Activated T-cell treated with anti-CD3 and anti-CD28 coated beads, Interleukin-2, amount 50 U/mL, for 4 hours (primary cell): Measurements from ENCODE around the gene ANKRD44. TPM values are rescaled to one million over a fixed set of nuclear protein-coding genes. Genes with fewer than 3 reads are reported as not detected.
A peak's percentile ranks its signal among the peaks of the same experiment; 100 is the strongest.

Experiments
- ATAC-seq, 2 donors: fragments of 200-7000 bp; cut with Tn5 transposase; one replicate each; pipeline ENCODE4 v1.10.0; 2021
- DNase-seq: peaks from one replicate; pipeline ENCODE4 v3.0.0-alpha.2; 2020
- H3K27me3 Mint-ChIP-seq: one replicate; pipeline ENCODE4 v1.8.0; 2021; ENCODE audit warnings: low read depth, mixed read lengths
- H3K36me3 Mint-ChIP-seq: one replicate; pipeline ENCODE4 v1.8.0; 2022; ENCODE audit warnings: mixed read lengths; ENCODE audit not compliant: insufficient read depth
- H3K4me1 Mint-ChIP-seq: one replicate; pipeline ENCODE4 v1.8.0; 2021; ENCODE audit warnings: low read depth, mixed read lengths
- H3K4me3 Mint-ChIP-seq: one replicate; pipeline ENCODE4 v1.8.0; 2021; ENCODE audit warnings: mild to moderate bottlenecking, moderate library complexity, mixed read lengths
- H3K9me3 Mint-ChIP-seq: one replicate; pipeline ENCODE4 v1.8.0; 2021; ENCODE audit warnings: mixed read lengths
- total RNA-seq, 3 donors: library from RNA; stranded (reverse); gene quantifications; one replicate each; pipeline ENCODE4 v1.2.1, GENCODE V29; 2021

The ANKRD44 gene
- total RNA-seq, 3 donors from 2014 or later = 75.0 to 91.5 (median 78.3) TPM

- ATAC-seq (no peak), DNase-seq (no peak)
- Mint-ChIP-seq H3K4me3 (peak overlapping the region; percentile 44), H3K4me1 (peaks cover 89% of the 10 kb centered on the region), H3K27me3 (no peaks in the 10 kb centered on the region), H3K36me3 (peaks cover 18% of the 10 kb centered on the region), H3K9me3 (no peaks in the 10 kb centered on the region)
These were observed 110.4 kb downstream of the ANKRD44 start for GRCh38 chr2:197200051-197200761.

- peak; percentile 76 for DNase-seq
- peaks cover 89% of the 10 kb centered on the region for H3K4me1 Mint-ChIP-seq
- no peaks in the 10 kb centered on the region for H3K9me3 Mint-ChIP-seq
- ATAC-seq = peak; percentile 96 to 97
- H3K27me3 Mint-ChIP-seq = no peaks in the 10 kb centered on the region
- H3K4me3 Mint-ChIP-seq = peak overlapping the region; percentile 88
- peaks cover 18% of the 10 kb centered on the region for H3K36me3 Mint-ChIP-seq
These were observed 111.7 kb downstream of the ANKRD44 start for GRCh38 chr2:197198890-197199289.

DNA sequence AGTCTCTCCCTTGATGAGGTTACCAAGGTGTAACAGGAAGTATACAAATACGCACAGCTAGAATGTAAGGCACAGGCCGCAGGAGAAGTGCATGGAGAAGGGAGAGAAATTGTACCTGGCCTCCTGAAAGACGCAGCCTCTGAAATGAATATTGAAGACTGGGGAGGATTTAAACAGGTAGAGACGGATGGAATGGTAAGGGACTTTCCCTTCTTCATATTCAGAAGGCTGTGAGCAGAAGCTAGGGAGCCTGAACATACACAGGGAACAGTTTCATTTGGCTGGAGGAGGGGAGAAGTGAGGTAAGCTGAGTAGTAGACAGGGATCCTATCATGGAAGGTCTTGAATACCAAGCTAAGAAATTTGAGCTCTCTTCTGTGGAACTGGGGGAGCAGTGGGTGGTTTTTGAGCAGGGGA, 112.7 kb downstream of the ANKRD44 start:
- H3K27me3 Mint-ChIP-seq = no peaks in the 10 kb centered on the region
- no peaks in the 10 kb centered on the region for H3K9me3 Mint-ChIP-seq
- ATAC-seq (peak in 1 of 2 donors; percentile 4), DNase-seq (no peak)
- H3K4me1 Mint-ChIP-seq = peaks cover 82% of the 10 kb centered on the region
- peaks cover 9% of the 10 kb centered on the region for H3K36me3 Mint-ChIP-seq
- H3K4me3 Mint-ChIP-seq = peak overlapping the region; percentile 88

DNA sequence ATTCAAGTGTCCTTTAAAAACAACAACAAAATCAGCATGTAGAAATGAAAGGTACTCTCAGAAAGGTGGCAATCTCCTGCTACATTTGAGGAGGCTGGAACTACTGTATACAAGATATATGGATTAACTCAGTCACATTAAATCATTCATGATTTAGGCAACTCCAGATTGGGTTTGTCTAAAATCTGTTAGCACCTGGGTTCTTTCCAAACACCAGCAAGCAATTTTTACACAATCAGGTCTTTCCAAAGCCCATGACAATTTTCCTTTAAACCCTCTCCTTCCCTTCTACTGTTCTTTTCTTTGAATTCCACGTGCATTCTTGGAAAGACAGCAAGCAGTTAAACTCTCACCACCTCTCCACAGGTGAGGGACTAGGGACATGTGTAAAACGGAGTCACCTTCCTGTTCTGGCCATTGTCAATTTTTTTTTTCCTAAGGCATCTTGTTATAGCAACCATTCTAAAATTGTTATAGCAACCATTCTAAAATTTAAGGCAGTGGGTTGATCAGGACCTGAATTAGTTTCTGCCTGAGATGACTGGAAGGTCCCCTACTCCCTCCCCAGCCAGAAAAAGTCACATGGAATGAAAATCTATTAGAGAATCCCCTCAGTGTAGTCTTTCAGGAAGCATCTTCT, 113.9 kb downstream of the ANKRD44 start:
- H3K27me3 Mint-ChIP-seq = no peaks in the 10 kb centered on the region
- peaks cover 84% of the 10 kb centered on the region for H3K4me1 Mint-ChIP-seq
- no peak for DNase-seq
- peak overlapping the region; percentile 88 for H3K4me3 Mint-ChIP-seq
- no peaks in the 10 kb centered on the region for H3K9me3 Mint-ChIP-seq
- ATAC-seq = no peak
- peaks cover under 1% of the 10 kb centered on the region for H3K36me3 Mint-ChIP-seq

- ATAC-seq (no peak), DNase-seq (no peak)
- no peaks in the 10 kb centered on the region for H3K9me3 Mint-ChIP-seq
- no peaks in the 10 kb centered on the region for H3K27me3 Mint-ChIP-seq
- H3K4me3 Mint-ChIP-seq = peak overlapping the region; percentile 15
- H3K36me3 Mint-ChIP-seq = no peaks in the 10 kb centered on the region
- peaks cover 83% of the 10 kb centered on the region for H3K4me1 Mint-ChIP-seq
These were observed 115.1 kb downstream of the ANKRD44 start for GRCh38 chr2:197195518-197195917.

DNA sequence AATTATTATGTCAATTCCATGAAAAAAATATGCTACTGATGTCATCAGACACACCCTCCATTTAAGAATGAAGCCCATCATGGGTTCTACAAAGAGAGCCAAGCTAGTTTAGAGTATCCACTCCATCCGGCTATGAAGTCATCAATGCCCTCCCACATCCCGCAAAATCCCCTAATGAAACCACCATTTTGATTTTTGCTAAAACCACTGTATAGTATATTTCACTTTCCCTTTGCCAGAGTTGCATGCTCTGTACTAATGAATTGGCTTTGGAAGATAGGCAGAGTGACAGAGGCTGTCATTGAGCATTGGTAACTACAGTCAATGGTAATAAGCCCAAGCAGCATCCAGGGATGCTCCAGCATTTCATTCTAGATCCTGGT, 118.6 kb downstream of the ANKRD44 start:
- ATAC-seq (peak; percentile 75 to 81), DNase-seq (peak; percentile 40)
- H3K4me3 Mint-ChIP-seq = peak overlapping the region; percentile 15
- no peaks in the 10 kb centered on the region for H3K36me3 Mint-ChIP-seq
- peaks cover 81% of the 10 kb centered on the region for H3K4me1 Mint-ChIP-seq
- no peaks in the 10 kb centered on the region for H3K9me3 Mint-ChIP-seq
- H3K27me3 Mint-ChIP-seq = no peaks in the 10 kb centered on the region

- DNase-seq = no peak
- peaks cover 78% of the 10 kb centered on the region for H3K4me1 Mint-ChIP-seq
These were observed 119.2 kb downstream of the ANKRD44 start for GRCh38 chr2:197191177-197191939.

DNA sequence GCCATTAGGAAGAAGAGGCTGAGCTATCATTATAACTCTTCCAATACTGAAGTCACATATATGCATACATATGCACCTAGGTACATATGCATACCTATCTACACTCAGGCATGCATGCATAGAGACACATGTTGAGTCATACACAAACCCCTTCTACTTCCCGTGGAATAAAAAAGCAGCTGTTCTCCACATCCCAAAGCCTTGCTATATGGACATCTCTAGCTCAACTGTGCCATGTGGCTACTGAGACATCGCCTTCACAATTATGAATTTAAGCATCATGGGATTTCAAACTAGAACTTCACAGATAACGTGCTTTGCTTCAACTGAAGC, 120.5 kb downstream of the ANKRD44 start:
- ATAC-seq (no peak), DNase-seq (no peak)
- Mint-ChIP-seq H3K27me3 (no peaks in the 10 kb centered on the region), H3K9me3 (no peaks in the 10 kb centered on the region), H3K36me3 (peaks cover 10% of the 10 kb centered on the region), H3K4me3 (no peak overlapping the region), H3K4me1 (peaks cover 77% of the 10 kb centered on the region)

More at GRCh38 chr2:197191177-197191939, 119.2 kb downstream of the ANKRD44 start:
- peak; percentile 41 to 57 for ATAC-seq
- Mint-ChIP-seq H3K27me3 (no peaks in the 10 kb centered on the region), H3K4me3 (peak overlapping the region; percentile 15), H3K9me3 (no peaks in the 10 kb centered on the region), H3K36me3 (no peaks in the 10 kb centered on the region)

- Mint-ChIP-seq H3K27me3 (no peaks in the 10 kb centered on the region), H3K4me3 (no peak overlapping the region), H3K36me3 (peaks cover 12% of the 10 kb centered on the region), H3K9me3 (no peaks in the 10 kb centered on the region), H3K4me1 (peaks cover 74% of the 10 kb centered on the region)
- no peak for DNase-seq
- ATAC-seq = no peak
These were observed 121.0 kb downstream of the ANKRD44 start for GRCh38 chr2:197189426-197190099.

GRCh38 chr2:197185676-197186075, 124.9 kb downstream of the ANKRD44 start:
- peaks cover 81% of the 10 kb centered on the region for H3K4me1 Mint-ChIP-seq
- no peak overlapping the region for H3K4me3 Mint-ChIP-seq
- no peaks in the 10 kb centered on the region for H3K27me3 Mint-ChIP-seq
- H3K9me3 Mint-ChIP-seq = no peaks in the 10 kb centered on the region
- no peak for ATAC-seq
- no peak for DNase-seq
- H3K36me3 Mint-ChIP-seq = peaks cover 29% of the 10 kb centered on the region

GRCh38 chr2:197184959-197185586, 125.5 kb downstream of the ANKRD44 start:
- DNase-seq = no peak
- no peaks in the 10 kb centered on the region for H3K9me3 Mint-ChIP-seq
- H3K27me3 Mint-ChIP-seq = no peaks in the 10 kb centered on the region
- no peak for ATAC-seq
- peaks cover 82% of the 10 kb centered on the region for H3K4me1 Mint-ChIP-seq
- no peak overlapping the region for H3K4me3 Mint-ChIP-seq
- H3K36me3 Mint-ChIP-seq = peaks cover 32% of the 10 kb centered on the region

DNA sequence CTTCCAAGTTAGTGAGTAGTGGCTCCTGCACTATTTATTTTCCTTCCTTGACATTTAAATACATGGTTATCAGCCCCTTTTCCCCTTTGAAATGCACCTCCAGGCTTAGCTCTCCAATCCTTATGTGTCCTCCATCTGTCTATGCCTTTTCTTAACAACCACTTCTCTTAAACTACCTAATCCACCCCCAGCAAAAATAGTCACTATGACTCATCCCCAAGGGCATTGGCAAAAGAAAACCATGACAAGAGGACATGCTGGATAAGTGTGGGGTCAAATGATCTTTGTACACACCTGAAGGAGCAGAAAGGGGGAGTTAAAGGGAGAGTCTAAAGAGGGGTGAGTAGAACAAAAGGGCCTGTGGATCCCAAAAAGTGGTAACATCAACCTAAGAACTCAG, 127.2 kb downstream of the ANKRD44 start:
- Mint-ChIP-seq H3K9me3 (no peaks in the 10 kb centered on the region), H3K4me3 (no peak overlapping the region), H3K27me3 (no peaks in the 10 kb centered on the region), H3K36me3 (peaks cover 35% of the 10 kb centered on the region), H3K4me1 (peaks cover 76% of the 10 kb centered on the region)
- ATAC-seq (no peak), DNase-seq (no peak)

DNA sequence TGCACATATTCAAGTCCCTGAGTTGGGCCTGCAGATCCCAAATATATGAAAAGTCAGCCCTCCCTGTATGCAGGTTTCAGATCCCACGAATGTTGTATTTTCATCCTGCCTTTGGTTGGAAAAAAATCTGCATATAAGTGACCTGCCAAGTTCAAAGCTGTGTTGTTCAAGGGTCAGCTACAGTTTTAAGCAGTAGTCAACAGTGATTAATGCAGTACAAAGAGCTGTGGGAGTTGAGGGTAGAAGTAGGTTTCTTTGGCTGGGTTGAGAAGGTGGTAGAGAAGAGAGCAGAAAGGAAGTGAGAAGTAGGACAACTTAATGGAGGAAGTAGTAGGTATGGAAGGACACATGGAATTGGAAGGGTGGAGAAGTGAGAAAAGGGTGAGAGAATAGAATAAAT, 127.9 kb downstream of the ANKRD44 start:
- Mint-ChIP-seq H3K9me3 (no peaks in the 10 kb centered on the region), H3K4me3 (no peak overlapping the region)

DNA sequence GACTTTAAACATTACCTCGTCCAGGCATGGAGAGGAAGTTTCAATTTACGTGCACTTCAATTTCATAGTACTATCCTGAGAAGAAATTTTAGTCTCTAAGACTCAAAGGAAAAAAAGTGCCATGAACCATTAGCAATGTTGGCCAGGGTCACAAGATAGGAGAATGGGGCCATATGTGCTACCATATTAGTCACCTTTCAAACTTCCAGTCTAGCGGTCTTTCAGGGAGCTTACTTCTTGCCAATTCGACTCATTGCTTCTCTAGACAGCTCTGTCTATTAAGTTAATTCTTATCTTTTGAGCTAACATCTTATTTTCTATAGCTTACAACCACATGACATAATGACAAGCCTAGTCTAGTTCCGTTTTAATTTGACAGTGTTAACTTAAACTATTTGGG, 129.1 kb downstream of the ANKRD44 start:
- Mint-ChIP-seq H3K9me3 (no peaks in the 10 kb centered on the region), H3K36me3 (peaks cover 35% of the 10 kb centered on the region), H3K4me3 (no peak overlapping the region), H3K27me3 (no peaks in the 10 kb centered on the region), H3K4me1 (peaks cover 65% of the 10 kb centered on the region)
- DNase-seq (no peak), ATAC-seq (no peak)

More for the DNA sequence above, 127.9 kb downstream of the ANKRD44 start:
- DNase-seq (no peak), ATAC-seq (no peak)
- H3K36me3 Mint-ChIP-seq = peaks cover 35% of the 10 kb centered on the region
- no peaks in the 10 kb centered on the region for H3K27me3 Mint-ChIP-seq
- H3K4me1 Mint-ChIP-seq = peaks cover 73% of the 10 kb centered on the region
